Spleen (tissue), 11 donors: ENCODE data around the gene SLC22A7. TPM values are rescaled to one million over a fixed set of nuclear protein-coding genes. Genes with fewer than 3 reads are reported as not detected.

Source experiments
- DNase-seq: peaks from one replicate; pipeline ENCODE4 v3.0.0-alpha.2; 2020
- H3K27ac ChIP-seq, 8 donors: fragments of 200-600 bp; sonication (generic) in 7 of 8; 1 replicate in 4 of 8; 2 replicates in 4 of 8; pipeline versions ENCODE4 v1.5.0 to v1.8.0; 2016 to 2021; ENCODE audit warnings: inconsistent platforms in 4 of 8, mild to moderate bottlenecking in 4 of 8, moderate library complexity in 1 of 8
- H3K27me3 ChIP-seq, 7 donors: fragments of 200-600 bp; sonication (generic) in 6 of 7; replicated peaks in 1 of 7; 1 replicate in 4 of 7; 2 replicates in 3 of 7; pipeline versions ENCODE4 v1.5.0 to v1.8.0; 2016 to 2021; ENCODE audit warnings: inconsistent platforms in 3 of 7, mild to moderate bottlenecking in 1 of 7
- H3K36me3 ChIP-seq, 6 donors: fragments of 200-600 bp; sonication (generic) in 5 of 6; 1 replicate in 4 of 6; 2 replicates in 2 of 6; pipeline versions ENCODE4 v1.5.0 to v1.8.0; 2016 to 2021; ENCODE audit warnings: inconsistent platforms in 2 of 6
- H3K4me1 ChIP-seq, 6 donors: fragments of 200-600 bp; sonication (generic) in 5 of 6; 1 replicate in 3 of 6; 2 replicates in 3 of 6; pipeline versions ENCODE4 v1.5.0 to v1.8.0; 2016 to 2021; ENCODE audit warnings: inconsistent platforms in 3 of 6
- H3K4me3 ChIP-seq, 8 donors: fragments of 200-600 bp; sonication (generic) in 7 of 8; 1 replicate in 4 of 8; 2 replicates in 4 of 8; pipeline versions ENCODE4 v1.5.0 to v1.8.0; 2016 to 2021; ENCODE audit warnings: inconsistent platforms in 4 of 8, mild to moderate bottlenecking in 4 of 8, moderate library complexity in 2 of 8
- H3K9me3 ChIP-seq, 8 donors: fragments of 200-600 bp; sonication (generic) in 7 of 8; 1 replicate in 4 of 8; 2 replicates in 4 of 8; pipeline versions ENCODE4 v1.5.0 to v1.8.0; 2016 to 2021; ENCODE audit warnings: inconsistent platforms in 4 of 8
- CTCF ChIP-seq, 11 experiments: fragments of 200-600 bp in 7 of 11; fragments of 450-650 bp in 4 of 11; sonication (generic) in 4 of 11; IDR thresholded peaks in 8 of 11; conservative IDR thresholded peaks in 3 of 11; 1 replicate in 7 of 11; 2 replicates in 4 of 11; pipeline versions ENCODE4 v1.4.0 to v1.8.0; 2016 to 2021; ENCODE audit warnings: antibody characterized with exemption in 11 of 11, inconsistent platforms in 4 of 11, mild to moderate bottlenecking in 1 of 11
- POLR2A ChIP-seq, 3 donors: fragments of 450-650 bp; IDR thresholded peaks; one replicate each; pipeline ENCODE4 v1.5.1; 2017; ENCODE audit warnings: antibody characterized with exemption in 3 of 3, mild to moderate bottlenecking in 1 of 3
- POLR2AphosphoS5 ChIP-seq, 3 donors: sonication (generic); formaldehyde crosslinking; IDR thresholded peaks; one replicate each; pipeline ENCODE4 v1.5.1; 2017; ENCODE audit warnings: antibody characterized with exemption in 3 of 3
- WGBS, 5 donors: extraction: QIAGEN DNeasy Blood & Tissue Kit in 3 of 5; methylation state at CpG; one replicate each; pipeline versions ENCODE4 v1.1.5 to v1.1.7; 2013 to 2018; 5-methylcytosine and 5-hydroxymethylcytosine counted together
- intact Hi-C: fragments of 100-400 bp; cut with DNase I; formaldehyde crosslinking; loops from one replicate; pipeline ENCODE4 v1.15.0; 2023; ENCODE audit warnings: low total_unique reads
- polyA plus RNA-seq, 3 donors: library from polyadenylated mRNA; stranded (reverse); fragments of 200-250 nt; gene quantifications; one replicate each; pipeline ENCODE4 v1.2.1, GENCODE V29; 2013
- total RNA-seq, 7 donors: library from RNA; depleted of rRNA in 3 of 7; stranded (reverse); fragments of >200 nt in 3 of 7; fragmentation: NEBNext Ultra II Directional in 4 of 7; extraction: Animal tissue kit (Norgen Biotek cat#: 25700) in 4 of 7; gene quantifications; one replicate each; pipeline versions ENCODE4 v1.1.0 to v1.2.1, GENCODE V29; 2016 to 2021
- donor health status: healthy with polysubstance abuse.
- donor health status: DM: no; HTN: no; CAD: no; lungs with moderate emphysema.
- donor health status: DM: no; HTN: no; CAD: no.
- donor health status: Bipolar disorder and iron deficiency.
- donor health status: healthy.
- donor health status: DM: no; HTN: no; CAD: no.
- donor health status: DM: yes; HTN: yes; CAD: no.

Gene SLC22A7
- total and polyA plus RNA-seq, 10 donors, result not detected

- DNase-seq, result no peak
- H3K4me1 ChIP-seq, result peaks cover 0 to 90% (median 37%) of the 10 kb centered on the region in 6 donors
- no peak overlapping the region for H3K4me3 ChIP-seq
- WGBS, 5 donors, result 36 to 73% (median 54%) methylated on average over 3 of the region's 3 CpGs
- H3K36me3 ChIP-seq, result no peaks in the 10 kb centered on the region
- peak overlapping the region in 5 of 8 donors; percentile 16 to 79 (median 77) for H3K27ac ChIP-seq
- no peaks in the 10 kb centered on the region for H3K9me3 ChIP-seq
- intact Hi-C loops, result no loop called here
- TF ChIP-seq POLR2AphosphoS5 (IDR thresholded peaks at IDR 0.05), result no peak
- no peak for TF ChIP-seq CTCF (IDR thresholded peaks at IDR 0.05 in 8 of 11, conservative IDR thresholded peaks at IDR 0.05 in 3 of 11)
- no peak for TF ChIP-seq POLR2A (IDR thresholded peaks at IDR 0.05)
- H3K27me3 ChIP-seq, result peaks cover 0 to 23% (median 0%) of the 10 kb centered on the region in 7 donors
Observed at GRCh38 chr6:43311666-43312065, 13.6 kb downstream of the SLC22A7 start.

- intact Hi-C loops, result no loop called here
- WGBS, 5 donors, result 75 to 93% (median 83%) methylated on average over 1 of the region's 1 CpG
- Histone ChIP-seq H3K4me1 (peaks cover 0 to 98% (median 38%) of the 10 kb centered on the region in 6 donors), H3K27ac (peak overlapping the region in 1 of 8 donors; percentile 77), H3K9me3 (no peaks in the 10 kb centered on the region), H3K27me3 (peaks cover 0 to 7% (median 0%) of the 10 kb centered on the region in 7 donors), H3K36me3 (no peaks in the 10 kb centered on the region), H3K4me3 (no peak overlapping the region)
- DNase-seq, result no peak
- TF ChIP-seq POLR2A (IDR thresholded peaks at IDR 0.05) (no peak), POLR2AphosphoS5 (IDR thresholded peaks at IDR 0.05) (no peak), CTCF (IDR thresholded peaks at IDR 0.05 in 8 of 11, conservative IDR thresholded peaks at IDR 0.05 in 3 of 11) (no peak)
Observed at GRCh38 chr6:43313813-43314212, 15.8 kb downstream of the SLC22A7 start.

GRCh38 chr6:43318011-43318410, 20.0 kb downstream of the SLC22A7 start:
- intact Hi-C loops, result no loop called here
- 61 to 73% (median 72%) methylated on average over 2 of the region's 2 CpGs for WGBS, 5 donors
- TF ChIP-seq POLR2AphosphoS5 (IDR thresholded peaks at IDR 0.05) (no peak), CTCF (IDR thresholded peaks at IDR 0.05 in 8 of 11, conservative IDR thresholded peaks at IDR 0.05 in 3 of 11) (no peak), POLR2A (IDR thresholded peaks at IDR 0.05) (no peak)

GRCh38 chr6:43325876-43326275, 27.8 kb downstream of the SLC22A7 start:
- Histone ChIP-seq H3K4me1 (peaks cover 0 to 21% (median 1%) of the 10 kb centered on the region in 6 donors), H3K27me3 (no peaks in the 10 kb centered on the region), H3K4me3 (no peak overlapping the region), H3K9me3 (no peaks in the 10 kb centered on the region), H3K27ac (no peak overlapping the region), H3K36me3 (peaks cover 0 to 23% (median 0%) of the 10 kb centered on the region in 6 donors)
- DNase-seq, result no peak
- no peak for TF ChIP-seq POLR2AphosphoS5 (IDR thresholded peaks at IDR 0.05)
- no peak for TF ChIP-seq POLR2A (IDR thresholded peaks at IDR 0.05)
- TF ChIP-seq CTCF (IDR thresholded peaks at IDR 0.05 in 8 of 11, conservative IDR thresholded peaks at IDR 0.05 in 3 of 11), result no peak
- 32 to 40% (median 39%) methylated on average over 1 of the region's 1 CpG for WGBS, 5 donors
- intact Hi-C loops, result no loop called here

More at GRCh38 chr6:43318011-43318410, 20.0 kb downstream of the SLC22A7 start:
- peak overlapping the region in 3 of 8 donors; percentile 9 to 49 (median 15) for H3K27ac ChIP-seq
- peaks cover 0 to 73% (median 18%) of the 10 kb centered on the region in 6 donors for H3K4me1 ChIP-seq
- no peak for DNase-seq
- H3K36me3 ChIP-seq, result no peaks in the 10 kb centered on the region
- no peak overlapping the region for H3K4me3 ChIP-seq
- H3K9me3 ChIP-seq, result no peaks in the 10 kb centered on the region
- no peaks in the 10 kb centered on the region for H3K27me3 ChIP-seq
